ENCODE results near the gene CALHM4.

The CALHM4 gene

DNA sequence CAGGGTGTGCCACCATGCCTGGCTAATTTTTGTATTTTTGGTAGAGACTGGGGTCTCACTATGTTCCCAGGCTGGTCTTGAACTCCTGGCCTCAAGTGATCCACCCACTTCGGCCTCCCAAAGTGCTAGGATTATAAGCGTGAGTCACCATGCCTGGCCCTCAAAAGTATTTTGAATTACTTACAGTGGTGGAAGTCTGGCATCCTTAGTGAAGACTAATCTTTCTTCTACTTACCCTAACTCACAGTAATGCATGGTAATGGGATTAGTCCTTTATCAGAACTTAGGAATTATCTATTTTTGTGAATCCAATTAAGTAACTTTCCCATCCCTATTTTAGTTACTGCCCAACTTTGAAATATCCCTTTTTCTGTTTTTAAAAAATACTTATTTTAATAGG is 21.7 kb downstream of the CALHM4 start:
- no peaks in the 10 kb centered on the region for H3K27me3 ChIP-seq (ENCODE audit: insufficient read depth, poor library complexity, severe bottlenecking)
- H3K4me3 ChIP-seq (replicated peaks; ENCODE audit: insufficient read depth, low read length): no peak overlapping the region
- no peak overlapping the region for H3K27ac ChIP-seq (replicated peaks)
- no peak for TF ChIP-seq GABPA (IDR thresholded peaks at IDR 0.05; ENCODE audit: low read depth)
- TF ChIP-seq, protein P1, sequence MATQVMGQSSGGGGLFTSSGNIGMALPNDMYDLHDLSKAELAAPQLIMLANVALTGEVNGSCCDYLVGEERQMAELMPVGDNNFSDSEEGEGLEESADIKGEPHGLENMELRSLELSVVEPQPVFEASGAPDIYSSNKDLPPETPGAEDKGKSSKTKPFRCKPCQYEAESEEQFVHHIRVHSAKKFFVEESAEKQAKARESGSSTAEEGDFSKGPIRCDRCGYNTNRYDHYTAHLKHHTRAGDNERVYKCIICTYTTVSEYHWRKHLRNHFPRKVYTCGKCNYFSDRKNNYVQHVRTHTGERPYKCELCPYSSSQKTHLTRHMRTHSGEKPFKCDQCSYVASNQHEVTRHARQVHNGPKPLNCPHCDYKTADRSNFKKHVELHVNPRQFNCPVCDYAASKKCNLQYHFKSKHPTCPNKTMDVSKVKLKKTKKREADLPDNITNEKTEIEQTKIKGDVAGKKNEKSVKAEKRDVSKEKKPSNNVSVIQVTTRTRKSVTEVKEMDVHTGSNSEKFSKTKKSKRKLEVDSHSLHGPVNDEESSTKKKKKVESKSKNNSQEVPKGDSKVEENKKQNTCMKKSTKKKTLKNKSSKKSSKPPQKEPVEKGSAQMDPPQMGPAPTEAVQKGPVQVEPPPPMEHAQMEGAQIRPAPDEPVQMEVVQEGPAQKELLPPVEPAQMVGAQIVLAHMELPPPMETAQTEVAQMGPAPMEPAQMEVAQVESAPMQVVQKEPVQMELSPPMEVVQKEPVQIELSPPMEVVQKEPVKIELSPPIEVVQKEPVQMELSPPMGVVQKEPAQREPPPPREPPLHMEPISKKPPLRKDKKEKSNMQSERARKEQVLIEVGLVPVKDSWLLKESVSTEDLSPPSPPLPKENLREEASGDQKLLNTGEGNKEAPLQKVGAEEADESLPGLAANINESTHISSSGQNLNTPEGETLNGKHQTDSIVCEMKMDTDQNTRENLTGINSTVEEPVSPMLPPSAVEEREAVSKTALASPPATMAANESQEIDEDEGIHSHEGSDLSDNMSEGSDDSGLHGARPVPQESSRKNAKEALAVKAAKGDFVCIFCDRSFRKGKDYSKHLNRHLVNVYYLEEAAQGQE (IDR thresholded peaks at IDR 0.05; ENCODE audit: insufficient replicate concordance, low read depth): no peak
- TF ChIP-seq, protein P2, sequence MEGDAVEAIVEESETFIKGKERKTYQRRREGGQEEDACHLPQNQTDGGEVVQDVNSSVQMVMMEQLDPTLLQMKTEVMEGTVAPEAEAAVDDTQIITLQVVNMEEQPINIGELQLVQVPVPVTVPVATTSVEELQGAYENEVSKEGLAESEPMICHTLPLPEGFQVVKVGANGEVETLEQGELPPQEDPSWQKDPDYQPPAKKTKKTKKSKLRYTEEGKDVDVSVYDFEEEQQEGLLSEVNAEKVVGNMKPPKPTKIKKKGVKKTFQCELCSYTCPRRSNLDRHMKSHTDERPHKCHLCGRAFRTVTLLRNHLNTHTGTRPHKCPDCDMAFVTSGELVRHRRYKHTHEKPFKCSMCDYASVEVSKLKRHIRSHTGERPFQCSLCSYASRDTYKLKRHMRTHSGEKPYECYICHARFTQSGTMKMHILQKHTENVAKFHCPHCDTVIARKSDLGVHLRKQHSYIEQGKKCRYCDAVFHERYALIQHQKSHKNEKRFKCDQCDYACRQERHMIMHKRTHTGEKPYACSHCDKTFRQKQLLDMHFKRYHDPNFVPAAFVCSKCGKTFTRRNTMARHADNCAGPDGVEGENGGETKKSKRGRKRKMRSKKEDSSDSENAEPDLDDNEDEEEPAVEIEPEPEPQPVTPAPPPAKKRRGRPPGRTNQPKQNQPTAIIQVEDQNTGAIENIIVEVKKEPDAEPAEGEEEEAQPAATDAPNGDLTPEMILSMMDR (IDR thresholded peaks at IDR 0.05; ENCODE audit: insufficient read depth, low read length): no peak
- TF ChIP-seq SPI1 (IDR thresholded peaks at IDR 0.05; ENCODE audit: borderline replicate concordance, low read depth): no peak
- TF ChIP-seq POLR2AphosphoS5 (IDR thresholded peaks at IDR 0.05; ENCODE audit: low read depth): no peak
- DNase-seq (ENCODE audit: low read depth in 1 of 2, low spot score in 1 of 2): no peak

DNA sequence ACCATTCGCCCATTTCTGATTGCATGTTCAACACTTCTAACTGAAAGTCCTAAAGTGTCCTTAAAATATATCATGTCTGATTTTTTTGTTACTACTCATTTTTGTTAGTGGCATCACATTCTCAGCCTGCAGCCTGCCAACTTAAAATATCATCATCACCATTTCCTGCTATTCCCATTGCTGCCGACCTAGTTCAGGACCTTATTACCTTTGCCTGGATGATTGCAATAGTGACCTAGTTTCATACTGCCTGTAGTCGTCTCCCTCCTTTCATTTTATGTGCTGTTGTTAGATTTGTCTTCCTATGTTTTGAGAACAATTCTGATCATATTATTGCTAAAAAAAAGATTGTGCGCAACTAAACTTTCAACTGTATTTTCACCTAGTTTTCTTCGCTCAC is 23.9 kb downstream of the CALHM4 start:
- TF ChIP-seq, protein P1 (IDR thresholded peaks at IDR 0.05; ENCODE audit: insufficient replicate concordance, low read depth): no peak
- no peak for TF ChIP-seq GABPA (IDR thresholded peaks at IDR 0.05; ENCODE audit: low read depth)
- no peak for TF ChIP-seq POLR2AphosphoS5 (IDR thresholded peaks at IDR 0.05; ENCODE audit: low read depth)
- TF ChIP-seq, protein P2 (IDR thresholded peaks at IDR 0.05; ENCODE audit: insufficient read depth, low read length): no peak
- no peak for TF ChIP-seq SPI1 (IDR thresholded peaks at IDR 0.05; ENCODE audit: borderline replicate concordance, low read depth)
- no peak for DNase-seq (ENCODE audit: low read depth in 1 of 2, low spot score in 1 of 2)
- Histone ChIP-seq H3K4me3 (replicated peaks; ENCODE audit: insufficient read depth, low read length) (no peak overlapping the region), H3K27me3 (ENCODE audit: insufficient read depth, poor library complexity, severe bottlenecking) (no peaks in the 10 kb centered on the region), H3K27ac (replicated peaks) (no peak overlapping the region)

DNA sequence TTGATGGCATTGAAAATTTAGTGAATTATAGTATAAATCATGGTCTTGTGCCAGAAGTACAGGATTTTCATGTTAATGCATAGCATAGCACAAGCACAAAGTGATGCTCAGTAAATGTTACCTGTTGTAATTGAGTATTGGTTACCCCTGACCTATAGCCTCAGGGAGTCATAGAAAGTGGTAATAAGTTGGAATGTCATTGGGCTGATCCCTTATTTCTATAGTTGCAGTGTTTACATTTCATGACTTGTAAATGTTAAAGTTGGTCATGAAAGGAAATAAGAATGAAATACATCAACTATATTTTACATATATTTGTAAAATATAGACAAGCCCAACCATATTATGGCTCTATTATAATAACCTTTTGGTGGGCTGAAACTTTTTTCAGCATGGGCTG is 24.8 kb downstream of the CALHM4 start:
- Histone ChIP-seq H3K27ac (replicated peaks) (no peak overlapping the region), H3K27me3 (ENCODE audit: insufficient read depth, poor library complexity, severe bottlenecking) (no peaks in the 10 kb centered on the region), H3K4me3 (replicated peaks; ENCODE audit: insufficient read depth, low read length) (no peak overlapping the region)
- TF ChIP-seq SPI1 (IDR thresholded peaks at IDR 0.05; ENCODE audit: borderline replicate concordance, low read depth) (no peak), POLR2AphosphoS5 (IDR thresholded peaks at IDR 0.05; ENCODE audit: low read depth) (no peak)
- DNase-seq (ENCODE audit: low read depth in 1 of 2, low spot score in 1 of 2): no peak

DNA sequence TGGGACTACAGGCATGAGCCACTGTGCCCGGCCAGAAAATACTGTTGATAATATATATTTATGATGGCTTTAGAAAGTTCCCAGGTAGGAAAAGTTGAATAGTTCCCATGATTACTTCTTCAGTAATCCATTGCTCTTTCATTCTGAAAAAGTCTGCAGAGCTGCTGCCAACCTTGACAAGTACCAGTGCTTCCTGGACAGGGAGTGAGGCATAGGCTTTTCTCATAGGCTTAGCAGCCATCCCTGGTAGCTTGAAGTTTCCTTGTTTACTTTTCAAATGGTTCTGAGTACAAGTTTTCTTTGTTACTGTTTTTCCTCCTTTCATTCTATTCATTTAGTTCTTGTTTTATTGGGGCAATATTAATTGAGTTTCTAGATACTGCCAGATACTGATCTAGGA is 25.6 kb downstream of the CALHM4 start:
- DNase-seq (ENCODE audit: low read depth in 1 of 2, low spot score in 1 of 2): no peak
- no peak overlapping the region for H3K4me3 ChIP-seq (replicated peaks; ENCODE audit: insufficient read depth, low read length)
- no peak for TF ChIP-seq SPI1 (IDR thresholded peaks at IDR 0.05; ENCODE audit: borderline replicate concordance, low read depth)
- TF ChIP-seq POLR2AphosphoS5 (IDR thresholded peaks at IDR 0.05; ENCODE audit: low read depth): no peak
- TF ChIP-seq, protein P2 (IDR thresholded peaks at IDR 0.05; ENCODE audit: insufficient read depth, low read length): no peak
- TF ChIP-seq, protein P1 (IDR thresholded peaks at IDR 0.05; ENCODE audit: insufficient replicate concordance, low read depth): no peak
- no peak for TF ChIP-seq GABPA (IDR thresholded peaks at IDR 0.05; ENCODE audit: low read depth)
- no peaks in the 10 kb centered on the region for H3K27me3 ChIP-seq (ENCODE audit: insufficient read depth, poor library complexity, severe bottlenecking)
- no peak overlapping the region for H3K27ac ChIP-seq (replicated peaks)
